ENCODE data around the gene UCP1.
A peak's percentile ranks its signal among the peaks of the same experiment; 100 is the strongest.
"Not testable (repeated sequence)": the region's sequence is repeated elsewhere in the genome, so short reads cannot be mapped to it uniquely, and the experiment has no call there.

Gene UCP1

DNA sequence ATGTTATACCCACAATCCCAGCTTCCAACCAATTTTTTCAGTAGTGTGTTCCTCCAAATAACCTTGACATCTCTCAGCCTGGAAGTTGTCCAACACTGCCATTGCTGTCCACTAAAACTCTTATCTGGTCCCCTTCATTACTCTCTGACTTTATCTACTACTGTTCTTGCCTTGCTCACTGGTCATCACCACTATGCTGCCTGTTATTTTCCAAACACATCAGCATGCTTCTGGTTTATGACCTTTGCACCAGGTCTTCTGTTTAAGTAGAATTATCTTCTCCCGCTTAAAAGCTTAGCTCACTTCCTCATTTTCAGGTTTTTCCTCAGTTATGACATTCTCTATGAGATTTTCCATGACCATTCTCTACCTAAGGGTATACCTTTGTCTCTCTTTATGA, 39.3 kb downstream of the UCP1 start:
- no peak for DNase-seq

DNA sequence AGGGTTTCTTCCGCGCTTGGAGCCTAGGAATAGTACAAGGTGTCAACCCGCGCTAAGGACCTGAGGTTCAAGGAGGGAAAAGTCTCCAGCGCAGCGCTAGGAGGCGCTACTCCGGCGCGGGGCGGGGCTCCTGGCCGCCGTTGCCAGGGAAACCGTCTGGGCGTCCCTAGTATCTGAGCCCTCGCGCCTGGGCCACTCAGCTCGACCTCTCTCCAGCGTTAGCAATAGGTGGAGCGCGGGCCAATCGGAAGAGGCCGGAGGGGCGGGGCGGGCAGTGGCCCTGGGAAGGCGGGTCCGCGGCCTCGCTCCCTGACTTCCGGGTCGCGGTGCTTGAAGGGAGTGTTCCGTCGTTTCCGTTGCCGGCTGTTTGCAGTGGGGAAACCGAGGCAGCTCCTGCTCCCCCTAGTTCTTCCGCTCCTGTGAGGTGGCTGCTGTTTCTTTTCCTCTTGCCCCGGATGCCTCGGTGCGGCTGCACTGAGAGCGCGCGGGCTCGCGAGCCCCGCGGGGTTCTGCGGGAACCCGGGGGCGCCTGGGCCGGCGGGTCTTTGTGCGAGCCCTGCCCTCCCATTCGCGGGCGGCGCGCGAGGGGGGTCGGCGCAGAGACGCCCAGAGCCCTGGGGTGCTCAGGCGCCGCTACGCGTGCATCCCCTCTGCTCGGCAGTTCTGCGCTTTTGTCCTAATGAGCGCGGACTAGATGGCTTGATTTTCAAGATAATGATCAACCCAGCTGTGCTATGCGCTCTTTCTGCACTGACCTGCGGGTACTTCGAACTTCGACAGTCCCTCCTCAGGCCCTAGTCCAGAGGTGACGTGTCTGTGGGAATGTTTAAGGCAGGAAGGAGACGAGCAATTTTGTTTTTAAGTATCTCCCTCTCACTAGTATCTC, 44.7 kb downstream of the UCP1 start, which contains the start of gene ELMOD2:
TSS of gene ELMOD2 (plus strand) at position 312 of the 886 bp plus-strand sequence. CDS start 1,261 bp downstream, outside the sequence.
- peak; percentile 97 to 98 for DNase-seq

DNA sequence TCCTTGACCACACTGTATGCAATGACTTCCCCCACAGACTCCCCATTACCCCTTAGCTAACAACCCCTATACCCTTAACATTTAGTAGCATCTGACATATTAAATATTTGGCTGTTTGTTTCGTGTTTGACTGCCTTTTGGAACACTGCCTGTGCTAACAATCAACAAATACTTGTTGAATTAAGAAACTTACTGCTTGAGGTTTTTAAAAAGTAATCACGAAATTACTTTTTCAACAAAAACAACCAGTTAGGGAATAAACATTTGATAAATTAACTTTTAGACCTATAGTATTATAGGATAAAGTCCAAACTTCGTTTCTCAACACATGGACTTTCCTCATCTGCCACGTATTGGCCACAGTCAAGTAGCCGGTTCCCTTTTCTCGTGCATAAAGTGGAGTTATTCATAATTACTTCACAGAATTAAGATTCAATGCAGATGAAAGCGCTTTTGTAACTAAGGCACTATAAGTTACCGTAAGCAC, 45.3 kb downstream of the UCP1 start:
- no peak for DNase-seq

DNA sequence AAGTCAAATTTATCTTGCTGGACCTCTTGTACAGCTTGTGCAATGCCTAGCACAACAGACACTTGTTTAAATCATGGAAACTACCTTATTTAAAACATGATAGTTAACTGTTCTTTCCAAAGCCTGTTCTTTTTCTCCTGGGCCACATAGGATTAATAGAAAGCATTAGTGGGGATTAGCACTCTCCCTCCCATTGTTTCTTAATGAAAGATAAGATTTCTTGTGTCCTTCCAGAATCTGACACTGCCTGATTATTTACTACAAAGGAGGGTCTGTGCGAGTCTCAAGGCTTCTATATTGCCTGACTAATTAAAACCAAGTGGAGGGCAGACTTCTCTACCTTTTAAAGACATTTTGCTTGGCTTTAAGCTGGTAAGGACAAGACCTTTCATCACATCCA, 53.3 kb downstream of the UCP1 start:
- DNase-seq: no peak

DNA sequence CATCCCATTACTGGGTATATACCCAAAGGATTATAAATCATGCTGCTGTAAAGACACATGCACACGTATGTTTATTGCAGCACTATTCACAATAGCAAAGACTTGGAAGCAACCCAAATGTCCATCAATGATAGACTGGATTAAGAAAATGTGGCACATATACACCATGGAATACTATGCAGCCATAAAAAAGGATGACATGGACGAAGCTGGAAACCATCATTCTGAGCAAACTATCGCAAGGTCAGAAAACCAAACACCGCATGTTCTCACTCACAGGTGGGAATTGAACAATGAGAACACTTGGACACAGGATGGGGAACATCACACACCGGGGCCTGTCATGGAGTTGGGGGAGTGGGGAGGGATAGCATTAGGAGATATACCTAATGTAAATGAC, 55.0 kb downstream of the UCP1 start:
- not testable (repeated sequence) for DNase-seq

All from CD4-positive, alpha-beta T cell treated with Interleukin-4 for 1 hour (primary cell).